Adrenal gland (tissue), 12 donors: ENCODE data around the gene SPRR2F. TPM values are rescaled to one million over a fixed set of nuclear protein-coding genes. Genes with fewer than 3 reads are reported as not detected.
"Not testable (repeated sequence)": the region's sequence is repeated elsewhere in the genome, so short reads cannot be mapped to it uniquely, and the experiment has no call there.

Source experiments
- DNase-seq, 7 donors: peaks; one replicate each; pipeline ENCODE4 v3.0.0-alpha.2; 2019 to 2020
- H3K27ac ChIP-seq, 5 donors: fragments of 200-600 bp; sonication (generic) in 4 of 5; 1 replicate in 3 of 5; 2 replicates in 2 of 5; pipeline versions ENCODE4 v1.5.1 to v1.8.0; 2016 to 2020; ENCODE audit warnings: mild to moderate bottlenecking in 1 of 5
- H3K27me3 ChIP-seq: fragments of 200-600 bp; 2 replicates; pipeline ENCODE4 v1.8.0; 2021
- H3K36me3 ChIP-seq, 2 donors: fragments of 200-600 bp; replicated peaks in 1 of 2; 1 replicate in 1 of 2; 2 replicates in 1 of 2; pipeline versions ENCODE4 v1.5.1 to v1.8.0; 2018 to 2022
- H3K4me1 ChIP-seq, 2 donors: fragments of 200-600 bp; replicated peaks in 1 of 2; 1 replicate in 1 of 2; 2 replicates in 1 of 2; pipeline versions ENCODE4 v1.5.1 to v1.8.0; 2018 to 2021
- H3K4me3 ChIP-seq, 4 donors: fragments of 200-600 bp; sonication (generic) in 3 of 4; one replicate each; pipeline ENCODE4 v1.5.1; 2016 to 2018
- H3K9me3 ChIP-seq, 3 donors: fragments of 200-600 bp; sonication (generic) in 1 of 3; replicated peaks in 1 of 3; 1 replicate in 2 of 3; 2 replicates in 1 of 3; pipeline versions ENCODE4 v1.5.1 to v1.8.0; 2016 to 2021
- POLR2A ChIP-seq, 2 donors: fragments of 450-650 bp; IDR thresholded peaks; one replicate each; pipeline ENCODE4 v1.6.1; 2017; ENCODE audit warnings: antibody characterized with exemption in 2 of 2, mild to moderate bottlenecking in 2 of 2, moderate library complexity in 1 of 2
- WGBS, 4 donors: extraction: QIAGEN DNeasy Blood & Tissue Kit in 2 of 4; methylation state at CpG; one replicate each; pipeline versions ENCODE4 v1.1.5 to v1.1.7; 2013 to 2017; 5-methylcytosine and 5-hydroxymethylcytosine counted together
- intact Hi-C, 2 donors: fragments of 100-400 bp; cut with DNase I; formaldehyde crosslinking; loops; one replicate each; pipeline versions ENCODE4 v1.14.1 to v1.15.0; 2022 to 2023
- polyA plus RNA-seq, 3 donors: library from polyadenylated mRNA; stranded (reverse); fragments of 200-250 nt in 2 of 3; fragments of 350-450 nt in 1 of 3; fragmentation: Illumina TruSeq in 1 of 3; extraction: RNeasy Lipid Tissue Mini Kit (QIAGEN cat#74804) in 1 of 3; gene quantifications; one replicate each; pipeline ENCODE4 v1.2.3, GENCODE V29; 2013 to 2014
- total RNA-seq, 9 donors: library from RNA; depleted of rRNA in 4 of 9; stranded (reverse); fragments of >200 nt in 4 of 9; fragments of 120-200 nt in 1 of 9; fragmentation: NEBNext Ultra II Directional in 1 of 9; extraction: Animal tissue kit (Norgen Biotek cat#: 25700) in 1 of 9; gene quantifications; one replicate each; pipeline versions ENCODE4 v1.1.0 to v1.2.4, GENCODE V29; 2013 to 2023
- TF ChIP-seq, protein P1 (sequence below), 6 experiments: fragments of 450-650 bp in 4 of 6; fragments of 200-600 bp in 2 of 6; sonication (generic) in 1 of 6; IDR thresholded peaks; 1 replicate in 5 of 6; 2 replicates in 1 of 6; pipeline versions ENCODE4 v1.5.1 to v1.8.0; 2016 to 2021; ENCODE audit warnings: antibody characterized with exemption in 6 of 6, mild to moderate bottlenecking in 2 of 6, moderate library complexity in 1 of 6
- donor health status: healthy with polysubstance abuse.
- donor health status: Bipolar disorder and iron deficiency.
- donor health status: DM: yes; HTN: yes; CAD: no.
- donor health status: DM: no; HTN: no; CAD: no.
- donor health status: DM: no; HTN: no; CAD: no.
- donor health status: DM: yes; HTN: yes; CAD: no.

The SPRR2F gene
- total and polyA plus RNA-seq, 12 donors = not detected

DNA sequence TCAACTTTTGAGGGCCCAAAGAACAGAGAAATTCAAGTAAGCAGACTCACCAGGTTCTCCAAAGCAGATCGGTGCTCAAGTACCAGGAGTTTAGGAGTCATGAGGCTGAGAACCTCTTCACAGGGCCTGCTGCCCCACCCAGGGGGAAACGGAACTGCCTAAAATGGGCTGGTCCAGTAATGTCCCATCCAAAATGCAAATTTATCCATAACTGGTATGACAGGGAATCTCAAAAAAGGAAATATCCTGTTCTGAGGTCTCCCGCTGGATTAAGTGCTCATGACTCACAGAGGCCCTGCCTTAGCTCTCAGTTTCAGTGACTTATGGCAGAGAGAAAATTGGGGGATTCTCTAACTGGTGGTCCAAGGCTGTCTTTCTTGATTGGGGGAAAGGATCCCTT is 28.1 kb upstream of the SPRR2F start:
- intact Hi-C loops = no loop called here
- no peak overlapping the region for H3K4me3 ChIP-seq

GRCh38 chr1:153140484-153140883 is 27.2 kb upstream of the SPRR2F start:
- no peaks in the 10 kb centered on the region for H3K27me3 ChIP-seq
- H3K4me3 ChIP-seq = no peak overlapping the region
- H3K4me1 ChIP-seq = no peaks in the 10 kb centered on the region
- H3K9me3 ChIP-seq = no peaks in the 10 kb centered on the region
- 55 to 70% (median 70%) methylated on average over 3 of the region's 3 CpGs for WGBS, 4 donors
- no peak overlapping the region for H3K27ac ChIP-seq
- H3K36me3 ChIP-seq = no peaks in the 10 kb centered on the region
- TF ChIP-seq, protein P1, sequence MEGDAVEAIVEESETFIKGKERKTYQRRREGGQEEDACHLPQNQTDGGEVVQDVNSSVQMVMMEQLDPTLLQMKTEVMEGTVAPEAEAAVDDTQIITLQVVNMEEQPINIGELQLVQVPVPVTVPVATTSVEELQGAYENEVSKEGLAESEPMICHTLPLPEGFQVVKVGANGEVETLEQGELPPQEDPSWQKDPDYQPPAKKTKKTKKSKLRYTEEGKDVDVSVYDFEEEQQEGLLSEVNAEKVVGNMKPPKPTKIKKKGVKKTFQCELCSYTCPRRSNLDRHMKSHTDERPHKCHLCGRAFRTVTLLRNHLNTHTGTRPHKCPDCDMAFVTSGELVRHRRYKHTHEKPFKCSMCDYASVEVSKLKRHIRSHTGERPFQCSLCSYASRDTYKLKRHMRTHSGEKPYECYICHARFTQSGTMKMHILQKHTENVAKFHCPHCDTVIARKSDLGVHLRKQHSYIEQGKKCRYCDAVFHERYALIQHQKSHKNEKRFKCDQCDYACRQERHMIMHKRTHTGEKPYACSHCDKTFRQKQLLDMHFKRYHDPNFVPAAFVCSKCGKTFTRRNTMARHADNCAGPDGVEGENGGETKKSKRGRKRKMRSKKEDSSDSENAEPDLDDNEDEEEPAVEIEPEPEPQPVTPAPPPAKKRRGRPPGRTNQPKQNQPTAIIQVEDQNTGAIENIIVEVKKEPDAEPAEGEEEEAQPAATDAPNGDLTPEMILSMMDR (IDR thresholded peaks at IDR 0.05) = no peak
- no peak for TF ChIP-seq POLR2A (IDR thresholded peaks at IDR 0.05)
- intact Hi-C loops = no loop called here
- no peak for DNase-seq

More for the DNA sequence above, 28.1 kb upstream of the SPRR2F start:
- no peak for TF ChIP-seq POLR2A (IDR thresholded peaks at IDR 0.05)
- TF ChIP-seq, protein P1 (IDR thresholded peaks at IDR 0.05) = no peak
- Histone ChIP-seq H3K9me3 (no peaks in the 10 kb centered on the region), H3K27me3 (no peaks in the 10 kb centered on the region), H3K27ac (no peak overlapping the region), H3K4me1 (no peaks in the 10 kb centered on the region), H3K36me3 (no peaks in the 10 kb centered on the region)
- no peak for DNase-seq
- 78 to 89% (median 87%) methylated on average over 3 of the region's 3 CpGs for whole genome bisulfite sequencing, 4 donors

GRCh38 chr1:153133743-153134142 is 20.4 kb upstream of the SPRR2F start:
- intact Hi-C loops = no loop called here
- H3K27me3 ChIP-seq = no peaks in the 10 kb centered on the region
- no peak for DNase-seq
- 60 to 83% (median 77%) methylated on average over 1 to 2 of the region's 2 CpGs for WGBS, 4 donors
- no peaks in the 10 kb centered on the region for H3K9me3 ChIP-seq
- H3K27ac ChIP-seq = no peak overlapping the region
- H3K4me1 ChIP-seq = no peaks in the 10 kb centered on the region
- H3K36me3 ChIP-seq = no peaks in the 10 kb centered on the region
- H3K4me3 ChIP-seq = no peak overlapping the region
- TF ChIP-seq POLR2A (IDR thresholded peaks at IDR 0.05) = no peak
- TF ChIP-seq, protein P1 (IDR thresholded peaks at IDR 0.05) = no peak

DNA sequence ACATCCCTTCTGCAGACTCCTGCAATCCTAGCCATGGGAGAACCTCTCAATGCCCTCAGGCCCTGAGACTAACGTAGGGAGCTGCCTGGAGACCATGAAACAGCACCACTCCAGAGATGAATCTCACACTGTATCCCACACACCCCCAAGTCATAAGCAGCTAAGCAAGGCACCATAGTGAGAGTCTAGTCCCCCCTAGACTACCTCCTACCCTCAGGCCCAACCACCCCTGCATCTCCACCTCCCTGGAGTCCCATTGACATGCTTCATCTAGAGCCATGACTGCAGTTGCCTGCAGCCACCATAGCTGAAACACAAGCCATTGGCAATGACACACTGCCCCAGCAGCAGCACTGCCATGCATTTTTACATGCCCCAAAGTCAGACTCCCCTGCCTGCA is 20.0 kb upstream of the SPRR2F start:
- WGBS, 4 donors = 69 to 100% (median 91%) methylated on average over 1 of the region's 1 CpG
- Histone ChIP-seq H3K4me1 (no peaks in the 10 kb centered on the region), H3K9me3 (no peaks in the 10 kb centered on the region), H3K36me3 (no peaks in the 10 kb centered on the region), H3K27ac (no peak overlapping the region), H3K27me3 (no peaks in the 10 kb centered on the region), H3K4me3 (no peak overlapping the region)
- intact Hi-C loops = no loop called here
- TF ChIP-seq POLR2A (IDR thresholded peaks at IDR 0.05) = no peak
- TF ChIP-seq, protein P1 (IDR thresholded peaks at IDR 0.05) = no peak
- DNase-seq = no peak

GRCh38 chr1:153128688-153129087 is 15.4 kb upstream of the SPRR2F start:
- DNase-seq, H3K36me3 ChIP-seq, intact Hi-C loops, H3K4me3 ChIP-seq, H3K9me3 ChIP-seq, H3K27ac ChIP-seq, H3K4me1 ChIP-seq, H3K27me3 ChIP-seq: not testable (repeated sequence)
- WGBS, 4 donors = 88 to 97% (median 92%) methylated on average over 4 of the region's 4 CpGs
